Adrenal gland (tissue), 12 donors: ENCODE measurements around the gene UTP11. TPM values are rescaled to one million over a fixed set of nuclear protein-coding genes. Genes with fewer than 3 reads are reported as not detected.

ENCODE experiments used
- DNase-seq, 7 donors: peaks; one replicate each; pipeline ENCODE4 v3.0.0-alpha.2; 2019 to 2020
- H3K27ac ChIP-seq, 5 donors: fragments of 200-600 bp; sonication (generic) in 4 of 5; 1 replicate in 3 of 5; 2 replicates in 2 of 5; pipeline versions ENCODE4 v1.5.1 to v1.8.0; 2016 to 2020; ENCODE audit warnings: mild to moderate bottlenecking in 1 of 5
- H3K27me3 ChIP-seq: fragments of 200-600 bp; 2 replicates; pipeline ENCODE4 v1.8.0; 2021
- H3K36me3 ChIP-seq, 2 donors: fragments of 200-600 bp; replicated peaks in 1 of 2; 1 replicate in 1 of 2; 2 replicates in 1 of 2; pipeline versions ENCODE4 v1.5.1 to v1.8.0; 2018 to 2022
- H3K4me1 ChIP-seq, 2 donors: fragments of 200-600 bp; replicated peaks in 1 of 2; 1 replicate in 1 of 2; 2 replicates in 1 of 2; pipeline versions ENCODE4 v1.5.1 to v1.8.0; 2018 to 2021
- H3K4me3 ChIP-seq, 4 donors: fragments of 200-600 bp; sonication (generic) in 3 of 4; one replicate each; pipeline ENCODE4 v1.5.1; 2016 to 2018
- H3K9me3 ChIP-seq, 3 donors: fragments of 200-600 bp; sonication (generic) in 1 of 3; replicated peaks in 1 of 3; 1 replicate in 2 of 3; 2 replicates in 1 of 3; pipeline versions ENCODE4 v1.5.1 to v1.8.0; 2016 to 2021
- CTCF ChIP-seq, 6 experiments: fragments of 450-650 bp in 4 of 6; fragments of 200-600 bp in 2 of 6; sonication (generic) in 1 of 6; IDR thresholded peaks; 1 replicate in 5 of 6; 2 replicates in 1 of 6; pipeline versions ENCODE4 v1.5.1 to v1.8.0; 2016 to 2021; ENCODE audit warnings: antibody characterized with exemption in 6 of 6, mild to moderate bottlenecking in 2 of 6, moderate library complexity in 1 of 6
- POLR2A ChIP-seq, 2 donors: fragments of 450-650 bp; IDR thresholded peaks; one replicate each; pipeline ENCODE4 v1.6.1; 2017; ENCODE audit warnings: antibody characterized with exemption in 2 of 2, mild to moderate bottlenecking in 2 of 2, moderate library complexity in 1 of 2
- WGBS, 4 donors: extraction: QIAGEN DNeasy Blood & Tissue Kit in 2 of 4; methylation state at CpG; one replicate each; pipeline versions ENCODE4 v1.1.5 to v1.1.7; 2013 to 2017; 5-methylcytosine and 5-hydroxymethylcytosine counted together
- intact Hi-C, 2 donors: fragments of 100-400 bp; cut with DNase I; formaldehyde crosslinking; loops; one replicate each; pipeline versions ENCODE4 v1.14.1 to v1.15.0; 2022 to 2023
- polyA plus RNA-seq, 3 donors: library from polyadenylated mRNA; stranded (reverse); fragments of 200-250 nt in 2 of 3; fragments of 350-450 nt in 1 of 3; fragmentation: Illumina TruSeq in 1 of 3; extraction: RNeasy Lipid Tissue Mini Kit (QIAGEN cat#74804) in 1 of 3; gene quantifications; one replicate each; pipeline ENCODE4 v1.2.3, GENCODE V29; 2013 to 2014
- total RNA-seq, 9 donors: library from RNA; depleted of rRNA in 4 of 9; stranded (reverse); fragments of >200 nt in 4 of 9; fragments of 120-200 nt in 1 of 9; fragmentation: NEBNext Ultra II Directional in 1 of 9; extraction: Animal tissue kit (Norgen Biotek cat#: 25700) in 1 of 9; gene quantifications; one replicate each; pipeline versions ENCODE4 v1.1.0 to v1.2.4, GENCODE V29; 2013 to 2023
- donor health status: healthy with polysubstance abuse.
- donor health status: Bipolar disorder and iron deficiency.
- donor health status: DM: yes; HTN: yes; CAD: no.
- donor health status: DM: no; HTN: no; CAD: no.
- donor health status: DM: no; HTN: no; CAD: no.
- donor health status: DM: yes; HTN: yes; CAD: no.

Gene UTP11
- total and polyA plus RNA-seq, 12 donors: 16.0 to 133 (median 37.4) TPM

- WGBS, 4 donors: 19 to 28% (median 24%) methylated on average over 11 to 23 of the region's 23 CpGs
- intact Hi-C loops: loop anchor here (5.0 to 10.0 kb wide), 3 partner anchors 556 to 806 kb away; no protein-coding TSS in a partner anchor
- H3K27ac ChIP-seq: peak overlapping the region; percentile 77 to 96 (median 89)
- H3K36me3 ChIP-seq: peaks cover 0 to 19% of the 10 kb centered on the region in 2 donors
- no peaks in the 10 kb centered on the region for H3K27me3 ChIP-seq
- H3K9me3 ChIP-seq: no peaks in the 10 kb centered on the region
- peak in 6 of 7 donors; percentile 55 to 75 (median 62) for DNase-seq
- TF ChIP-seq CTCF (IDR thresholded peaks at IDR 0.05) (no peak), POLR2A (IDR thresholded peaks at IDR 0.05) (no peak)
- H3K4me3 ChIP-seq: peak overlapping the region in 1 of 4 donors; percentile 3
- peaks cover 32 to 38% of the 10 kb centered on the region in 2 donors for H3K4me1 ChIP-seq
Measured at GRCh38 chr1:38029081-38029681, 16.6 kb downstream of the UTP11 start.

DNA sequence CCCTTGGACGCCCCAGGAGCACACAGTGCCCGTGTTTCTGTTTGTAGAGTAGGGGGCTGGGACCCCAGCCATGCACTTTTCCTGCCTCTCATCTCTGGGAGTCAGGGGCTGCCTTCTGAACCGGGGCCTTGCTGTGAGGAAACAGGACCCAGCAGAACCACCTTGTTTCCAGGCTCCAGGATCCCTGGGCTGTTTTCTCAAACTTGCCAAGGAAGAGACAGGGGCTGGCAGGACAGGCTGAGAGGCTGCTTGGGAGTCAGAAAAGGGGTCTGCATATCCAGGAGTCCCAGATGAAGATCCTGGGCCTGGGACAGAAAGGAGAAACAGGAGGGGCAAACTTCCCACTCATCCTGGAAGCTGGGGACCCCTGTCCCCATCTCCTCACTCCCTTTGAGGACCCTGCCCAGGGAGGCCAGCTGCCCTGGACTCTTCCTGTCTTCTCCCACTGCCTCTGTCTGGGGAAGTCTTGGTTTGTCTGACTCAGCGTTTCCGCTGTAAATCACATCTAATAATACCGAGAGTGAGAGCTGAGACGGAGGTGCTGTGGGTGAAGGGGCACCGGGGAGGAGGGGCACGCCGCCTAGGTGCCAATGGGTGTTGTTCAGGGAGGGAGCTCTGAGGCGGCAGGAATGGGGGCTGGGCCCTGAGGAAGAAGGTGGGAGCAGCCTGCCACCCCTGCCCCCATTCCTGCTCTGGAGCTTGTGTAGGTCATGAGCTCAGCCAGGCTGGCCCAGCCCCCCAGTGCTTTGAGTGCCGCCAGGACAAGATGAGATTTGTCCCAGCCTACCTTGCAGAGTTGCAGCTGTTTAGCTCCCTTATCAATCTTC, 17.4 kb downstream of the UTP11 start:
- Histone ChIP-seq H3K9me3 (no peaks in the 10 kb centered on the region), H3K27me3 (no peaks in the 10 kb centered on the region), H3K4me3 (peak overlapping the region in 1 of 4 donors; percentile 41), H3K27ac (peak overlapping the region; percentile 77 to 96 (median 89)), H3K36me3 (peaks cover 0 to 14% of the 10 kb centered on the region in 2 donors), H3K4me1 (peaks cover 32 to 38% of the 10 kb centered on the region in 2 donors)
- WGBS, 4 donors: 4 to 17% (median 12%) methylated on average over 10 to 12 of the region's 12 CpGs
- DNase-seq: peak; percentile 81 to 91 (median 87)
- TF ChIP-seq CTCF (IDR thresholded peaks at IDR 0.05) (no peak), POLR2A (IDR thresholded peaks at IDR 0.05) (peak in 1 of 2 donors; percentile 81)
- intact Hi-C loops: loop anchor here (5.0 to 10.0 kb wide), 3 partner anchors 555 to 805 kb away; no protein-coding TSS in a partner anchor

DNA sequence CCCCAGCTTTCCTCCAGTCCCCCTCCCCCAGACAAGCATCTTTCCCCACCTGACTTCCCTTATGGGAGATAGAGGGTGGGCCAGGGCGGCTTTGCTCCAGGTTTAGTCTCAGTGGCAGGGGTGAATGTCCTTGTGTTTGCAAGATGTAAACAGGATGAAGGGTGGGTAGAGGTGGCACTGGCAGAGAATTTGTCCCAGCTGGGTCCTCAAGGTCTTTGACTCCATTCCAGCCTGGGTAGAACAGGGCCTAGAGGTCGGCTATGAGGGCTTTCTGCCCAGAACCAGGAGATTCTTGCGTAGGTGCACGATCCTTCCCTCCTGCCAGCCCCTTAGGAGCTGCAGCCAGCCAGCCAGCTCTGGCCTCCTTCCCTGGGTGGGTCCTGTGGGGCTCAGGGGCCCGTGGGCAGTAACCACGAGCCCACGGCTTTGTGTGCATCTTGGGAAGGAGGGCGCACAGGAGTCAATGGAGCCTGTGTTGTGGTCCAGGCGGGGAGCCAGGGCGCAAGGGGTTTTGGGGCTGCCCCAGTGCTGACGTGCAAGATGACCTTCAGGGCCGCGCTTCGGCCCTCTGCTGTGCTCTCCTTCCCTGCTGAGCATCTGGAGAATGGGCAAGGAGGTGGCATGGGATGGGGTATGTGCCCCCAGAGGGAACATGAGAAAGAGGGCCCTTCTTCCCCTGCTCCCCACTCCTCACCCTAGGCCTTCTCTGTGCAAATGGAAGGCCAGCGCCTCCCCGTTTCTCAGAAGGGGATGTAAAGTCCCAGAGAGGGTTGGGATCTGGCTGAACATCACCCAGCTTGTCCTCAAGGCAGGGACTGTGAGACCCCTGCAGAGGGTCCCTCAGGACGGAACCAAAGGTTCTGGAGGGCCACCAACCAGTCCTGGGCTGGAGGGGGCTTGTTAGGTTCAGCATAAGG, 18.3 kb downstream of the UTP11 start:
- H3K4me3 ChIP-seq: no peak overlapping the region
- WGBS, 4 donors: 43 to 73% (median 48%) methylated on average over 10 to 17 of the region's 17 CpGs
- peak; percentile 77 to 92 (median 87) for DNase-seq
- H3K36me3 ChIP-seq: peaks cover 0 to 4% of the 10 kb centered on the region in 2 donors
- no peaks in the 10 kb centered on the region for H3K27me3 ChIP-seq
- TF ChIP-seq POLR2A (IDR thresholded peaks at IDR 0.05): peak in 1 of 2 donors; percentile 39
- TF ChIP-seq CTCF (IDR thresholded peaks at IDR 0.05): no peak
- intact Hi-C loops: no loop called here
- H3K4me1 ChIP-seq: peaks cover 32 to 38% of the 10 kb centered on the region in 2 donors
- peak overlapping the region; percentile 51 to 96 (median 89) for H3K27ac ChIP-seq
- H3K9me3 ChIP-seq: no peaks in the 10 kb centered on the region
